Osteoblast (primary cell): ENCODE data around the gene PPP1R14B. TPM values are rescaled to one million over a fixed set of nuclear protein-coding genes. Genes with fewer than 3 reads are reported as not detected.
"Not testable (repeated sequence)": the region's sequence is repeated elsewhere in the genome, so short reads cannot be mapped to it uniquely, and the experiment has no call there.

ENCODE experiments used
- DNase-seq: peaks from one replicate; pipeline ENCODE4 v3.0.0; 2011; ENCODE audit warnings: low spot score, mixed read lengths; ENCODE audit not compliant: insufficient read length; ENCODE audit errors: missing footprints
- H2AFZ ChIP-seq: 2 replicates; pipeline ENCODE4 v1.6.0; 2011; ENCODE audit warnings: mild to moderate bottlenecking, low read length
- H3K27ac ChIP-seq: 2 replicates; pipeline ENCODE4 v1.5.1; 2011; ENCODE audit warnings: mild to moderate bottlenecking, low read depth, low read length, moderate library complexity
- H3K27me3 ChIP-seq: 2 replicates; pipeline ENCODE4 v1.6.0; 2012; ENCODE audit warnings: mild to moderate bottlenecking, control low read depth, inconsistent platforms, low read length, moderate library complexity; ENCODE audit not compliant: insufficient read depth
- H3K36me3 ChIP-seq: 2 replicates; pipeline ENCODE4 v1.5.1; 2011; ENCODE audit warnings: mild to moderate bottlenecking, low read length, control low read depth, moderate library complexity; ENCODE audit not compliant: insufficient read depth
- H3K4me1 ChIP-seq: 2 replicates; pipeline ENCODE4 v1.5.1; 2011; ENCODE audit warnings: mild to moderate bottlenecking, low read length, control low read depth, moderate library complexity; ENCODE audit not compliant: insufficient read depth
- H3K4me2 ChIP-seq: 2 replicates; pipeline ENCODE4 v1.6.0; 2011; ENCODE audit warnings: mild to moderate bottlenecking, low read length; ENCODE audit not compliant: insufficient read depth
- H3K4me3 ChIP-seq: fragments of 200-600 bp; sonication (generic); 3 replicates; pipeline ENCODE4 v1.5.1; 2012; ENCODE audit warnings: mild to moderate bottlenecking, low read length, inconsistent platforms; ENCODE audit not compliant: insufficient read depth
- H3K79me2 ChIP-seq: 2 replicates; pipeline ENCODE4 v1.6.0; 2012; ENCODE audit warnings: mild to moderate bottlenecking, low read length, control low read depth, inconsistent platforms; ENCODE audit not compliant: insufficient read depth
- H3K9me3 ChIP-seq: 2 replicates; pipeline ENCODE4 v1.5.1; 2011; ENCODE audit warnings: low read depth, low read length, control low read depth
- H4K20me1 ChIP-seq: 2 replicates; pipeline ENCODE4 v1.6.0; 2012; ENCODE audit warnings: mild to moderate bottlenecking, low read length, control low read depth; ENCODE audit not compliant: insufficient read depth
- total RNA-seq: library from RNA; depleted of rRNA; stranded (reverse); fragments of >200 nt; gene quantifications from 2 replicates; pipeline ENCODE4 v1.2.3, GENCODE V29; 2012
- TF ChIP-seq, protein P1 (sequence below): IDR thresholded peaks from 2 replicates; pipeline ENCODE4 v1.5.1; 2011; ENCODE audit warnings: mild to moderate bottlenecking, low read depth, low read length, moderate library complexity; ENCODE audit errors: extremely low read depth

Gene PPP1R14B
- total RNA-seq, 1 donor = 136 TPM

DNA sequence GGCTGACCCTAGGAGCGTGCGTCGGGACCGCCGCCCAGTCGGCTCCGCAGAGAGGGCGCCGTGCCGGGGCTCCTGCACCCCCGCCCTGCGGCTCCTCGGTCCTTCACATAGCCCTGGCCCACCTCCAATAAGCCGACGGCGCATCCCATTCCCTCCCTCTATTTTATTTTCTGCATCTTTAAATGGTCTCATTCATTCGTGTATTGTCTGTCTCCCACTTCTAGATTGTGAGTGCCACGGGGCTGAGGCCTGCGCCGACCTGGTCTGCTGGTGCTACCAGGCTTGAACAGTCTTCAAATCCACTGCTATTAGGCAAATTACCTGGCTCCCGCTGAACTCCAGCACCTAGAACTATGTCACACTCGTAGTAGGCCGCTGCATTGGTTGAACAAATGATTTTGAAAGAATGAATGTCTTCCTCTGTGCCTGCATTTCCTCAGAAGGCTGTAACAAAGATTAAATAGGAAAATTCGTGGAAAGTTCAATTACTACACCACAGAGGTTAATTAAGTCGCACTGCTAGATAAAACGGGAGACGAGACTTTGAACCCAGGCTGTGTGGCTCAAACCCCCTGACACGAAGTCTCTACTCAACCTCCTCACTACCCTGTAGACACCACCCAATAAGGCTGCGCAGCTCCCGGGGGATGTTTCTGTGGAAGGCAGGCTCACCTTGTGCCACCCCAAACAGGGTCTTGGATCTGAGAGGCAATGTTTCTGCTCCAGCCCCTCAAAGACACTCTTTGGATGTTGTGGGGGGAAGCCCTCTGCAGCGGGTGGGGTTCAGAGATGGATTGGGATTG lies 1.2 kb upstream of the PPP1R14B start:
- no peak overlapping the region for H3K27ac ChIP-seq
- peaks cover 21% of the 10 kb centered on the region for H3K4me1 ChIP-seq
- no peaks in the 10 kb centered on the region for H3K27me3 ChIP-seq
- DNase-seq = no peak
- peaks cover 14% of the 10 kb centered on the region for H3K36me3 ChIP-seq
- peaks cover 8% of the 10 kb centered on the region for H4K20me1 ChIP-seq
- H2AFZ ChIP-seq = peak overlapping the region; percentile 75
- TF ChIP-seq, protein P1, sequence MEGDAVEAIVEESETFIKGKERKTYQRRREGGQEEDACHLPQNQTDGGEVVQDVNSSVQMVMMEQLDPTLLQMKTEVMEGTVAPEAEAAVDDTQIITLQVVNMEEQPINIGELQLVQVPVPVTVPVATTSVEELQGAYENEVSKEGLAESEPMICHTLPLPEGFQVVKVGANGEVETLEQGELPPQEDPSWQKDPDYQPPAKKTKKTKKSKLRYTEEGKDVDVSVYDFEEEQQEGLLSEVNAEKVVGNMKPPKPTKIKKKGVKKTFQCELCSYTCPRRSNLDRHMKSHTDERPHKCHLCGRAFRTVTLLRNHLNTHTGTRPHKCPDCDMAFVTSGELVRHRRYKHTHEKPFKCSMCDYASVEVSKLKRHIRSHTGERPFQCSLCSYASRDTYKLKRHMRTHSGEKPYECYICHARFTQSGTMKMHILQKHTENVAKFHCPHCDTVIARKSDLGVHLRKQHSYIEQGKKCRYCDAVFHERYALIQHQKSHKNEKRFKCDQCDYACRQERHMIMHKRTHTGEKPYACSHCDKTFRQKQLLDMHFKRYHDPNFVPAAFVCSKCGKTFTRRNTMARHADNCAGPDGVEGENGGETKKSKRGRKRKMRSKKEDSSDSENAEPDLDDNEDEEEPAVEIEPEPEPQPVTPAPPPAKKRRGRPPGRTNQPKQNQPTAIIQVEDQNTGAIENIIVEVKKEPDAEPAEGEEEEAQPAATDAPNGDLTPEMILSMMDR = no peak
- H3K4me2 ChIP-seq = peak overlapping the region; percentile 93
- no peaks in the 10 kb centered on the region for H3K9me3 ChIP-seq
- H3K4me3 ChIP-seq = peak overlapping the region; percentile 76
- peaks cover 42% of the 10 kb centered on the region for H3K79me2 ChIP-seq

DNA sequence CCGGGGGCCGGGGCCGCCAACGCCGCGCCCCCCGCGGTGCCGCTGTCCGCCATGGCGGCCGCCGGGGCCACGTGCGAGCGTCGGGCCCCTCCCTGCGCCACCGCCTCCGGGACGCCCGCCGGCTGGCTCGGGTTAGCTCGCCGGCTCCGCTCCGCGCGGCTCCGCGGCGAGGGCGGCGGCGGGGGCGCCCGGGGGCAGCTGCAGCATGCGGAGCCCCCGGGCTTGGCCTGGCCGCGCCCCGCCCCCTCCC lies 197 bp downstream of the PPP1R14B start:
- Histone ChIP-seq H3K4me3 (peak overlapping the region; percentile 97), H3K79me2 (peaks cover 42% of the 10 kb centered on the region), H3K36me3 (peaks cover 15% of the 10 kb centered on the region), H3K4me1 (peaks cover 30% of the 10 kb centered on the region)
- not testable (repeated sequence) for H3K27me3 ChIP-seq, H2AFZ ChIP-seq, H3K4me2 ChIP-seq, H4K20me1 ChIP-seq, H3K27ac ChIP-seq, DNase-seq, H3K9me3 ChIP-seq

DNA sequence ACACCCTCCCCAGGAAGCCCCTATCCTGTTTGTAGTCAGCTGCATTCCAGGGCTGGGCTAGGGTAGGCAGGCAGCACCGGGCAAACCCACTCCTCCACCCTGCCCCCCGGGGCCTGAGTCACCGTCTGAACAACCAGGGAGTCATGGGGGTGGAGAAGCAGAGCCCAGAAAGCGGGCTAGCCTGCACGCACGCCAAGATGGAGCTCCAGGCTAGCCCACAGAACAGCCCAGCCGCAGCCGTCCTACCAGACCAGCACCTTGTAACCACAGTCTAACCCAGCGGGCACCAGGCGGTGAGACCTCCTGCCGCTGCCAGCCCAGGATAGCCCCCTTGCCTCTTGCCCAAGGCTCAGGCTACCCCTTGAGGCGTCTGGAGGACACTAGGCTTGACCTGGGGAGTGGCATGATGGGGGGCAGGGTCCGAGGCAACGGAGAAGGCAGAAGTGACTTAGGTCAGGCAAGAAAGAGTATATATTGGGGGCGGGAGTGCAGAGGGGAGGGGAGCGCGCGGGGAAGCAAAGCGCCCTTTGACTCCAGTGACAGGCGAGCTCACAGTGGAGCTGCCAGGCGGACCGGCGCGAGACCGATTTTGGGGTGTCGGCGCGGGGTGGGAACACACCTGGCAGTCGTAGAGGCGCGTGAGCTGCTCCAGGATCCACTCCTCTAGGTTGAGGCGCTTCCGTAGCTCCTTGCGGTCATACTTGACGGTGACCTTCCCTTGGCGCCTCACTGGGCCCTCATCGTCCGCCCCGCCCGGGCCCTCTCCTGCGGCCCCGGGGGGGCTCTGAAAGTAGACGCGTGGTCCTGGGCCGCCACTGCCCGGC lies 734 bp downstream of the PPP1R14B start:
- Histone ChIP-seq H2AFZ (peak overlapping the region; percentile 15), H3K4me2 (peak overlapping the region; percentile 91)
- TF ChIP-seq, protein P1 = no peak

DNA sequence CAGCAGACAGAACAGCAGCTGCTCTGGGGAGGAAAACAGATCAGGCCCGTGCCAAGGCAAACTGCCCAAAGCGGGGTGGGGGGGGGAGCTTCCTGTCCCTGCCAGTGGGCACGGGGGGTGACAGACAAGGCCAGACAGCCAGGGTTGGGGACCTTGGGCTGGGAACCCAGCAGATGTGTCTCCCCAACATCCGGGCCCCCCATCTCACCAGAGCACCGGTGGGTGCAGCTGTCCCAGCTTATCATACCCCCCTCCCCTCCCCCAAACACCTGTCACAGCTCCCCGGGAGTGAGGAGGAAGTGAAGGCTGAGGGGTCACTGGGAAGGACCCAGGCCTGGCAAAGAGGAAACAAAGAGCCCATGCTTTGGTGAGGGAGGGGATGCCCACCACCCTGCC lies 1.3 kb downstream of the PPP1R14B start:
- peak overlapping the region; percentile 85 for H3K27ac ChIP-seq
- TF ChIP-seq, protein P1 = no peak
- peak overlapping the region; percentile 97 for H3K4me3 ChIP-seq
- no peaks in the 10 kb centered on the region for H3K27me3 ChIP-seq
- peaks cover 42% of the 10 kb centered on the region for H3K79me2 ChIP-seq
- H3K9me3 ChIP-seq = no peaks in the 10 kb centered on the region
- peak; percentile 94 for DNase-seq
- H3K36me3 ChIP-seq = peaks cover 15% of the 10 kb centered on the region
- no peak overlapping the region for H2AFZ ChIP-seq
- peaks cover 29% of the 10 kb centered on the region for H3K4me1 ChIP-seq
- peaks cover 8% of the 10 kb centered on the region for H4K20me1 ChIP-seq
- peak overlapping the region; percentile 91 for H3K4me2 ChIP-seq

More for the DNA sequence above, 734 bp downstream of the PPP1R14B start:
- Histone ChIP-seq H3K36me3 (peaks cover 15% of the 10 kb centered on the region), H3K4me3 (peak overlapping the region; percentile 97), H3K27me3 (no peaks in the 10 kb centered on the region), H3K9me3 (no peaks in the 10 kb centered on the region), H3K27ac (peak overlapping the region; percentile 85), H4K20me1 (peaks cover 8% of the 10 kb centered on the region), H3K4me1 (peaks cover 30% of the 10 kb centered on the region), H3K79me2 (peaks cover 42% of the 10 kb centered on the region)
- peak; percentile 100 for DNase-seq
